Hindlimb muscle (tissue), 1 donor: ENCODE measurements around the gene PNLIPRP3. TPM values are rescaled to one million over a fixed set of nuclear protein-coding genes. Genes with fewer than 3 reads are reported as not detected.

ENCODE experiments used
- DNase-seq: peaks from one replicate; pipeline ENCODE4 v3.0.0-alpha.2; 2013
- polyA plus RNA-seq: library from polyadenylated mRNA; unstranded; fragments of 120-200 nt; gene quantifications from one replicate; pipeline ENCODE4 v1.2.1, GENCODE V29; 2013; ENCODE audit not compliant: insufficient read length

Gene PNLIPRP3
- polyA plus RNA-seq, 1 donor = 0.17 TPM

DNA sequence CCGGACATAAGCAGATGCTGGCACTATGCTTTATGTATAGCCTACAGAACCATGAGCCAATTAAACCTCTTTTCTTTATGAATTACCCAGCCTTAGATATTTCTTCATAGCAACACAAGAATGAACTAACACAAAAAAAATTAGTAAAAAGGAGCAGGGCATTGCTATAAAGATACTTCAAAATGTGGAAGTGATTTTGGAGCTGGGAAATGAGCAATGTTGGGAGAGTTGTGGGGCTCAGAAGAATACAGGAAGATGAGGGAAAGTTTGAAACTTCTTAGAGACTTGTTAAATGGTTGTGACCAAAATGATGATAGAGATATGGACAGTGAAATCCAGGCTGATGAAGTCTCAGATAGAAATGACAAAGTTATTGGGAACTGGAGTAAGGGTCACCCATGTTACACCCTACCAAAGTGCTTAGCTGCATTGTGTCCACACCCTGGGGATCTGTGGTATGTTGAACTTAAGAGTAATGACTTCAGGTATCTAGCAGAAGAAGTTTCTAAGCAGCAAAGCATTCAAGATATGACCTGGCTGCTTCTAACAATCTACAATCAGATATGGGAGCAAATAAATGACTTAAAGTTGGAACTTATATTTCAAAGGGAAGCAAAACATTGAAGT lies 24.2 kb downstream of the PNLIPRP3 start:
- DNase-seq = no peak

DNA sequence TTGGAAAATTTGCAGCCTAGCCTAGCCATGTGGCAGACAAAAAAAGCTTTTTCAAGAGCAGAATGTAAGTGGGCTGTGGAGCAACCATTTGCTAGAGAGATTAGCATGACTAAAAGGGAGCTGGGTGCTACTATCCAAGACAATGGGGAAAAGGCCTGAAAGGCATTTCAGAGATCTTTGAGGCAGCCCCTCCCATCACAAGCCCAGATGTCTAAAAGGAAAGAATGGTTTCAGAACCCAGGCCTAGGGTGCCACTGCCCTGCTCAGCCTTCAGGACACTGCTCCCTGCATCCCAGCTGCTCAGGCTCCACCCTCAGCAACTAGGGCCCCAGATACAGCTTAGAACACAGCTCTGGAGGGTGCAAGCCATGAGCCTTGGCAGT lies 24.7 kb downstream of the PNLIPRP3 start:
- no peak for DNase-seq

GRCh38 chr10:116457488-116457887 lies 29.8 kb downstream of the PNLIPRP3 start:
- DNase-seq = no peak

DNA sequence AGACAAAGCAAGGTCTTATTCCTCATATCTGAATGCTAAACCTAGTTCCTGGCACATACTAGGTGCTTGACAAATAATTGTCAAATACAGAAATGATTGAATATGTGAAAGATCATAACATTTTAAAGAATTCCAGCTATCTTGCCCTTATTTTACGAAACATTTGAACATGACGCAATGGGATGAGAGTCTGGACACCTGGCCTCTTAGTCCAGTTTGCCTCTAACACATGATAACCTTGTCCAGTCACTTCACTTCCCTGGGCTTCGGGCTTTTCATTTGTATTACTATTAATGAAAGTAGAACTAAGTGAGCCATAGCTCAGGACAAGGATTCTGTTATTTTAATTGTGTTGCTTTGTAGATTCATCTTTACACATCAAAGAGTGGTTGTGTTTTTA lies 32.6 kb downstream of the PNLIPRP3 start:
- no peak for DNase-seq

- no peak for DNase-seq
Observed at GRCh38 chr10:116461680-116462079, 34.0 kb downstream of the PNLIPRP3 start.

DNA sequence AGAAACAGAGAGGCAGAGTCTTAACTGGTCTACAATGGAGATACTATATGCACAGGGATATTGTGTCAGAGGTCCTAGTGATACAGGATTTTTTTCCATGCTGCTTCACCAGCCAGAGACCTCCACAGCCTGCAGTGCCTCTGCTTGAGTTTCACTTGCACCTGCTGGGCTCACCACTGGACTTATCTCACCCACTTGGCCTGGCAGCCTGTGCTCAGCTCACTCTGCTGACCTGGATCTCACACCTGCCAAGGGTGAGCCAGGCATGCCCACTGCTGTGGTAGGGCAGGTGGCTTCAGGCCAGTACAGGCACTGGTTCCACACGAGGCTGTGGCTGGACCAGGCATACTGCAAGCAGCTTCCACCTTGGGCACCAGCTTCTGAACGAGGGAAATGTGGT lies 36.6 kb downstream of the PNLIPRP3 start:
- DNase-seq = no peak

DNA sequence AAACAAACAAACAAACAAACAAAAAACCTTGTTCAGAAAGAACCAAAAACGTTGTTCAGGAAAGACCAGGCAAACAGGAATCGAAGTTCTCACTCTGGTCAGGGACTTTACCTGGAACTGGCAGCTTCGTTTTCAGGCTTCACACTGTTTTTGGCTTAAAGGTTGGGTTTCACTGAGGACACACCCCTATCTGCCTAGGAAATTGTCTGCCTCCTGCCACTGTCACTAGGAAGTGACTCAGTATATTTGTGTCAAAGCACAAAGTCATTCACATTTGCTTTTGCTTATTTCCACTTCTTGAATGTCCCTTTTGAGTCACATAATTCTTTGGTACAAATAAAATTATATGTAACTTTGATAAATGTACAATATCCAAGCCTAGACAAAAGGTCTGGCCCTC lies 37.9 kb downstream of the PNLIPRP3 start:
- DNase-seq = no peak

DNA sequence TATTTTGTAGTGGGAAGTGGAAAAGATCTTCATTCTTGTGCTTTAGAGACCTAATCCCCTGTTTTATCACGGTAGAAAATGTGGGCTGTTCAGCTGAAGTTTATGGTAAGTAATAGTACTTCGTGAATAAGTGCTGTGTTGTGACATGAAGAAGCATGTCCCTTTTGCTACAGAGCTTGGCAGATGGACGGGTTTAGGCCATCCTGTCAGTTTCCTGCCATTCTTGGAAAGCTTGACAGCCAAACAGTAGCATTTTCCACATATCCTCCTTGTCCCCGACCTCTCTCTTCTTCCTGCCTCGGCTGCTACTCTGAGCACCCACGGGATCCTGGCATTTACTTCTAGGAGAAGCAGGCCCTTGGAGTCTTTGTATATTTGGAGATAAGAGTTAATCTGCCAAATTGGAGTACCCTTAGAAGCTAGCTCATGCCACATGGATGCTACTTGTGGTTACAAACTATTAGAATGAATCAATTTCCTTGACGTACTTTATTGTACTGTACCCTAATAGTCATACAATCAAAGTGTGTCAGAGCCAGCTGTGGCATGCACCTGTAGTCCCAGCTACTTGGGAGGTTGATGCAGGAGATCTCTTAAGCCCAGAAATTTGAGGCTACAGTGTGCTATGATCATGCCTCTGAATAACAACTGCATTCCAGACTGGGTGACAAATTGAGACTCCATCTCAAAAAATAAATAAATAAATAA lies 39.2 kb downstream of the PNLIPRP3 start:
- DNase-seq = no peak

DNA sequence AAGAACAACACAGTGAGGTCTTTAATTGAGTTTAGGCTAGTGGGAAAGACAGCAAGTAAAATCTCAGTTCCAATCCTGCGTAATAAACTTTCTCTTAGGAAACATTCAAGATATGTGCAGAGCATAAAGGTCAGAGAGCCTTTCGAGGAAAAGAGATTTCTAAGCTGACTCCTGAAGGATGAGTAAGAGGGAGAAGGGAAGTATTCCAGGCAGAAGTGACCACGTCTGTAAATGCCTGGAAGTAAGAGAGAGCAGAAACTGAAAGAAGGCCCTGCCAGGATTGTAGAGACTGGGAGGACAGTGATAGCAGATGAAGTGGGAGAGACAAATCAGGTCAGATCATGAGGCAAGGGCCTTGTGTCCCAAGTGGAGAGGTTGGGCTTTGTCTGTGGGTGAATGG lies 41.8 kb downstream of the PNLIPRP3 start:
- no peak for DNase-seq

DNA sequence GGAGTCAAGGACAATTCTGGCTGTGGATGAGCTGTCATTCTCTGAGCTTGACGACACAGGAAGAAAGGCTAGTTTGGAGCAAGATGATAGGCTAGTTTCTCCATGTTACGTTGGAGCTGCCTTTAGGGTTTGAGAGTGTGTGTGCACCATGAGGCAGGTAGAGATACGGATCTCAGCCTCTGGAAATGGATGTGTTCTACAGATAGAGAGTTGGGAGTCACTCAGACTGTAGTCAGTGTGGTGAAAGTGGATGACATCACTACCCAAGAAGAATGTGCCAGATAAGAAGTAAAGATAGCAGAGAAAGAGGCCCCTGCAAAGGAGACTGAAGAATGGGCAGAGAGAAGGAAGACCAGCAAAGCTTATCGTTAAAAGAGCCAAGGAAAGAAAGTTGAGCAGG lies 42.4 kb downstream of the PNLIPRP3 start:
- DNase-seq = no peak

- no peak for DNase-seq
Observed at GRCh38 chr10:116470768-116471415, 43.2 kb downstream of the PNLIPRP3 start.

DNA sequence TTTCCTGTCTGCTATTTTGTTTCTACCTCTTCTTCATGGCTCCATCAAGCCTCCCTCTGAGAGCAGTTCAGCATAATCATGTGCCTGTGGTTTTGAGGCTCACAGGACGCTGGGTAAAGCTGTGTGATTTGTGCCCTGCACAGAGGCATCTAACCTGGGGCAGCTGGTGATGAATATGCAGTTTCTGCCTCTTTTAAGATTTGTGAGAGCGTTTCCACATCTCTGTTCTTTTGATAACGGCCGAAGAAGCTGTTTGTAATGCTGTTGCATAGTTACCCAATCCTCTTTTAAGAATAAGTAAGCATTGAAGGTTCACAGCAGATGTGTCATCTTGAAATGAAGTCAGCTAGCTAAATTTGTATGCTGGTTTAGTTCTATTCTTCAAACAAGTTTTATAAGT lies 45.2 kb downstream of the PNLIPRP3 start:
- no peak for DNase-seq

GRCh38 chr10:116475866-116476265 lies 48.2 kb downstream of the PNLIPRP3 start:
- no peak for DNase-seq

GRCh38 chr10:116476461-116476860 lies 48.8 kb downstream of the PNLIPRP3 start:
- peak; percentile 75 for DNase-seq

- DNase-seq = no peak
Observed at GRCh38 chr10:116477986-116478664, 50.5 kb downstream of the PNLIPRP3 start.

GRCh38 chr10:116486770-116487448 lies 59.3 kb downstream of the PNLIPRP3 start:
- no peak for DNase-seq

- peak; percentile 82 for DNase-seq
Observed at GRCh38 chr10:116487522-116488430, 60.1 kb downstream of the PNLIPRP3 start.

- DNase-seq = no peak
Observed at GRCh38 chr10:116489460-116489859, 61.8 kb downstream of the PNLIPRP3 start.

- DNase-seq = no peak
Observed at GRCh38 chr10:116490028-116490662, 62.5 kb downstream of the PNLIPRP3 start.

DNA sequence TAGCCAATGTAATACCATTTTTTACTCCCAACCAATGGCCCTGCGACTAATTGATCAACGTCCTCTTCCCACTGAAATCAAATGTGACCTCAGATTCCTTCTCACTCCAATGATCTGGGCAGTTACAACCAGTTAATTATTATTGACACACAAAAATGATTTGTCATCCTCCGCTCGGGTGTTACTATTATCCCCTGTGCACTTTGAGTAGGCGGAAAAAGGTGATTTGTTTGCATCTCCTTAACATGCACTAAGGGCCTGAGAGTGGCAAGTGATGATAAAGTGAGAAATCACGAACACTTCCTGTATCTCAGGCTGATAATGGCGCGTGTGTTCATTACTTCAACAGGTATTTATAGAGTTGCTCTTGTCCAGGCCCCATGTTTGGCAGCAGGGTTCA lies 77.1 kb downstream of the PNLIPRP3 start:
- DNase-seq = no peak

GRCh38 chr10:116510565-116510964 lies 82.9 kb downstream of the PNLIPRP3 start:
- no peak for DNase-seq
